HG03280 (cell line): ENCODE results near the gene EPHA6.
"Not testable (repeated sequence)": the region's sequence is repeated elsewhere in the genome, so short reads cannot be mapped to it uniquely, and the experiment has no call there.

Source experiments
- ATAC-seq: cut with Tn5 transposase; IDR thresholded peaks from one replicate; pipeline ENCODE4 v1.9.1; 2021; ENCODE audit warnings: mild to moderate bottlenecking, moderate library complexity; ENCODE audit not compliant: unreplicated experiment

EPHA6 gene

DNA sequence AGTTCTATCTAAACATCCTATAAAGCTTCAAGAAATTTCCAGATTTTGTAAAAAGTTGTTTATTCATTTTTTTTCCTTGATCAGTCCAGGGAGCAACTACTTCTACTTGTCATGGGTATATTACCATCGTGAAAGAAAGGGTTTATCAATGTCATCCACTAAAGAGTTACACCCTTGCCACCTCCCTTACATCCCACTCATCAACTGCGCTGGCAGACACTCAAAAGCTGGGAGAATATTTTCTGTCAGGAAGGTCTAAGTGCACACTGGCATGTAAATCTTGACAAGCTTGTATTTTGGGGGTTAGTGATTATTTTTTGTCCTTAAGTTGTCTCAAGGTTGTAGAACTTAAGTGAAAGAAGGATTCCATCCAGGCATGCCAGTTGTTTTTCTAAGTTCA is 761.8 kb downstream of the EPHA6 start:
- no peak for ATAC-seq

GRCh38 chr3:97579365-97579764 is 765.0 kb downstream of the EPHA6 start:
- ATAC-seq, result no peak

DNA sequence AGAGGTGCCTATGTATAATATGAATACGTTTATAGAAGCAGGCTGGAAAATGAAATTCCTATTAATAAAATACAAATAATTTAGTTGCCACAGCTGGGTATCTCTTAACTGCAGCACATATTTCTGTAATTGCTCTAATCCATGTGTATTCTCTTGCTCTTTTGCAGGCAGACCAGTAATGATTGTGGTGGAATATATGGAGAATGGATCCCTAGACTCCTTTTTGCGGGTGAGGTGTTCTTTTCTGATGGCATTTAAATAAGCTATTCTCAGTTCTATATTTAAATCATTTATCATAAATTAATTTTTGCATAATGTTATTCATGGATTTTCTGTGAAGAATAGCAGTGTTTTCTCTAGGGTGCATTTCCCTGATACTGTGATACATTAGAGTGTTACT is 796.2 kb downstream of the EPHA6 start:
- ATAC-seq, result no peak

- no peak for ATAC-seq
Observed at GRCh38 chr3:97612632-97613031, 798.2 kb downstream of the EPHA6 start.

DNA sequence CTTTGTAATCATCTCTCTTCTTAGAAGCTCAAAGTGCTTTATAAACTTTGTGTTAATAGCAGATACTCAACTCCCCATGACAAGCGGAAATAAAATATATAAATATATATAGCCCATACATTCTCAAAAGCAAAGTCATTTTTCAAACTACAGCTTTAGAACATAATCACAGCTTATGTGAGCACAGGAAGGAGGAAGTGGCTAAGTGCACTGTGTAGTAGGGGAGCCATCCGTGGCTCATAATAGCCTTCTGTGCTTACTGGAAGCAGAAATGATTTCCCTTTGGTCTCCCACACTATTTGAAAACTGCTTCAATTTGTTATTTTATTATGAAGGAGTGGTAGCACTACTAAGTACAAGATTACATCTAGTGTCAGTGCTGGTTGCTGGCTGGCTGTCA is 798.7 kb downstream of the EPHA6 start:
- no peak for ATAC-seq

DNA sequence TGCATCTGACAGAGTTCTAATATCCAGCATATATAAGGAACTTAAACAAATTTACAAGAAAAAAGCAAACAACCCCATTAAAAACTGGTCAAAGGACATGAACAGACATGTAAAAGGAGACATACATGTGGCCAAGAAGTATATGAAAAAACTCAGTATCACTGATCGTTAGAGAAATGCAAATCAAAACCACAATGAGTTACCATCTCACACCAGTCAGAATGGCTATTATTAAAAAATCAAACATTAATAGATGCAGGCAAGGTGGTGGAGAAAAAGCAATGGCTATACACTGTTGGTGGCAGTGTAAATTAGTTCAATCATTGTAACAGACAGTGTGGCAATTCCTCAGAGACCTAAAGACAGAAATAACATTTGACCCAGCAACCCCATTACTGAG is 806.1 kb downstream of the EPHA6 start:
- ATAC-seq, result not testable (repeated sequence)

- no peak for ATAC-seq
Observed at GRCh38 chr3:97636465-97636864, 822.1 kb downstream of the EPHA6 start.

DNA sequence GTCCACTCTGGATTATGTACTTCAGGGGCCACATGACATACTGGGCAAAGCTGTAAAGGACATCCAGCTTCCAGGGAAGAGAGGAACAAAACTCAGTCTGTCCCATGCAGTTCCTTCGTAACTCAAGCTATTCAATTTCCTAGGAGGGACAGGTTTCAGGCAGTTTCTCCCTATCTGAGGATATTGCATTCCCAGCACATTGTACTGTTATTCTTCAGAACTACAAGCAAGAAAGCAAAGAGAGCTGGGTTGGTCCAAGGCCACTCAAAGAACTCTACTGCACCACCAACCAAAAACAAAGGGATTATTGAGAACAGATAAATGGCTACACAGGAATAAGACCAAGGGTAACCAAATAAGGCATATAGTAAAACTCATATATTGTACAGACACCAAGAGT is 832.5 kb downstream of the EPHA6 start:
- no peak for ATAC-seq

GRCh38 chr3:97647441-97647982 is 833.1 kb downstream of the EPHA6 start:
- ATAC-seq, result no peak

- no peak for ATAC-seq
Observed at GRCh38 chr3:97655971-97656370, 841.6 kb downstream of the EPHA6 start.

- ATAC-seq, result no peak
Observed at GRCh38 chr3:97656638-97657037, 842.2 kb downstream of the EPHA6 start.

- ATAC-seq, result no peak
Observed at GRCh38 chr3:97658668-97659285, 844.4 kb downstream of the EPHA6 start.

GRCh38 chr3:97662264-97662663 is 847.9 kb downstream of the EPHA6 start:
- no peak for ATAC-seq

DNA sequence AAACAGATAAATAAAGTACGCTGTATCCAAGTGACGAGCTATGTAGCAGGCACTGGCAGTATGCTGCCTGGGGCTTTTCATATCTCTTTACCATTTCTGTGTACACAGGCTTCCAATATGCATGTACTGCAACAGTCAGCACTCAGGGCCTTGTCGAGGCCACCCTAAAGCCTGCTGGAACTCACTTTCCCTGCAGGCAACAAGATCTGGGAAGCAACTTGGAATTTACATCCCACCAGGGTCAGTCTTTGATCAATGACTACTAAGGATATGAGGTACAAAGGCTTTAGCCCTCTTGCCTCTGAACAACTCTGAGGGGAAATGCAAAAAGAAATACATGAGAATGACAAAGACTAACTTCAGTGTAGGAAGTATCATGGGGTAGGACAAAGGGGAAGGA is 848.4 kb downstream of the EPHA6 start:
- ATAC-seq, result no peak

DNA sequence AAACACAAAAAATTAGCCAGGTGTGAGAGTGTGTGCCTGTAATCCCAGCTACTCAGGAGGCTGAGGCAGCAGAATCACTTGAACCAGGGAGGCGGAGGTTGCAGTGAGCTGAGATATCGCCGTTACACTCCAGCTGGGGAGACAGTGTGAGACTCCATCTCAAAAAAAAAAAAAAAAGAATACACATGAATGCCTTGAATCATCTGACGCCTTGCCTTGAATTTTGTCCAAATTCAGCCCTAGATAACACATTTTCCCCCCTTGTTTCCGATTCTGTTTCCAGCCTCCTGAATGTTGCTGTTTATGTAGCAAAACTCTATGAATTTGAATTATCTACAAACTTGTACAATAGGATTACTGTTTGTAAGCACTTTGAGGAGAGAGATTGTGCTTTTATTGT is 851.5 kb downstream of the EPHA6 start:
- ATAC-seq, result no peak

- no peak for ATAC-seq
Observed at GRCh38 chr3:97670952-97671351, 856.6 kb downstream of the EPHA6 start.

DNA sequence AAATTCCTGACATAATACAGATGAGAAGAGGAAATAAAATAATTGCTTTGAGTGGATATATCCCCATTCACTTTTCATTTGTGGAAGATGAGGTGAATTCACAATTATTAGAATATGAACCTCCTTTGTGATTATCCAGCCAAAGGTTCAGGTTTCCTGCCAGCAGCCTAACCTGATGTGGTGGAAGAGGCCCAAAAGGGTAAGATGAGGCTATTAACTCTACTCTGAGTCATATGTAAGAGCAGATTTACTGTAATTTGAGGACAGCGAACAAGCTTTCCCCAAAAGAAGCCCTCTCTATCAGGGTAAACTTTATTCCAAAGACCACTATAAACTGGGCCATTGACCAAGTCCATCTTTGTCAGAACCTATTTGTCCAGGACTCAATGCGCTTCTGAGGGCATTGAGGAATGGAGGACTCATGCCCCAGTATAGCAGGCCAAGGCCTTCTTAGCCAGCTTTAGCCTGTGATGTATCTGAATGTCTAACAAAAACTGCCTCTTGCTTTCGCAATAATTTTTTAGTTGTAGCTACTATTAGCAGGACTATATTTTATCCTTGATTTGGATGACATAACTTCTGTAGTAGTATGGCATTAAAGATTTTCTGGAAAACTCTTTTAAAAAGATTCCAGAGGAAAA is 859.1 kb downstream of the EPHA6 start:
- ATAC-seq, result no peak

GRCh38 chr3:97674461-97674860 is 860.1 kb downstream of the EPHA6 start:
- ATAC-seq, result no peak

GRCh38 chr3:97680210-97680609 is 865.8 kb downstream of the EPHA6 start:
- no peak for ATAC-seq

DNA sequence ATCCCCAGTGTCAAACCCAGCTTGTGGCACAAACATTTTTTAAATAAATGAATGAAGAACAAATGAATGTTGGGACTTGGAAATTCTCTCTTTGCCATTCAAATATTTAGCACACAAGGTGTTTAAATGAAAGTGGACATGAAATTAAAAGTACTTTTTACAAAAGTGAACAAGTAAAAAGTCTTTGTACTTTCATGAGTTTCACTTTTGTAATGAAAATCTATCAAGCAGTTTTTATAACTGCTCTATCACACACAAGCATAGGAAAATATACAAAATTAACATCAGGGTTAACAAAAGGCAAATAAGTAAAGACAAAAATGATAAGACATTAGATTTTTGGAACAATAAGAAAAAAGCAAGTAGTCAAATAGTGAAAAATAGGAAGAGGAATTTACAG is 866.3 kb downstream of the EPHA6 start:
- ATAC-seq, result no peak

- ATAC-seq, result no peak
Observed at GRCh38 chr3:97684490-97684889, 870.1 kb downstream of the EPHA6 start.

DNA sequence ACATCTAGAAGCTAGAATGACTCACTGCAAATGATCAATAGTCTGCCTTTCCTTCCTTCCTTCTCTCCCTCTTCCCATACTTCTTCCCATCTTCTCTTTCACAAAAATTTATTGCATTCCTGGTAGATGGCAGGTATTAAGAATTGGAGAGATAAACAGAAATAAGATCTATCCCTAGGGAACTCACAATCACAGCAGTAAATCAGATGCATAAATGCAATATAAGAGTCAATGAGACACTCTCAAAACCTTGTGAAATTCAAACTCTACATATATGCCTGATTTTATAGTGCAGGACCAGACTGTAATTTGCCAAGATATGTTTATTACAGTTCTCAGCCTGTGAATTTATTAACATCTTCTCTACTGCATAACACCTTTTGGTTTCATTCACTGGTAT is 871.9 kb downstream of the EPHA6 start:
- ATAC-seq, result no peak

GRCh38 chr3:97687734-97688133 is 873.3 kb downstream of the EPHA6 start:
- ATAC-seq, result no peak
